Measurements from ENCODE around the gene RBMS2. TPM values are rescaled to one million over a fixed set of nuclear protein-coding genes. Genes with fewer than 3 reads are reported as not detected.
A peak's percentile ranks its signal among the peaks of the same experiment; 100 is the strongest.

RBMS2 gene
- total and polyA plus RNA-seq, 9 of the 15 experiments (the other 6 are each of a cell fraction or from before 2014, with no cell fraction given): 0.08 to 10.5 (median 0.31) TPM

DNA sequence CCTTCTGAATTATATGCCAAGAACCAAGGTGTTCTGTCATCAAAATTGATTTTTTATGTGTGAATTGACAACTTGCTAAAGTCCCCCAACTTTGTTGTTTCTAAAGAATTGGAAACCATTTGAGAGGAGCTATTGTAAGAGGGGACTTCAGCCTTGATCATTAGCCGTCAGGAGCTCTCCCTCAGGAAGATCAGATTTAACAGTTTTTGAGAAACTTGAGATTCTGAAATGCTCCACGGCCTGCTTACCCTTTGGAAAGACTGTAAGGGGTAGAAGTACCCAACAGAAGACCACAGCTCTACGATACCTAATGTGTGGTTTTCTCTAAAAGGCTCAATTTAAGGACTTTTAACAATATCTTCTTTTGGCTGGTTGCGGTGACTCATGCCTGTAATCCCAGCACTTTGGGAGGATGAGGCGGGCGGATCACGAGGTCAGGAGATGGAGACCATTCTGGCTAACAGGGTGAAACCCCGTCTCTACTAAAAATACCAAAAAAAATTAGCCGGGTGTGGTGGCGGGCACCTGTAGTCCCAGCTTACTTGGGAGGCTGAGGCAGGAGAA is 57.4 kb downstream of the RBMS2 start (continued):
- TF ChIP-seq, protein P1, sequence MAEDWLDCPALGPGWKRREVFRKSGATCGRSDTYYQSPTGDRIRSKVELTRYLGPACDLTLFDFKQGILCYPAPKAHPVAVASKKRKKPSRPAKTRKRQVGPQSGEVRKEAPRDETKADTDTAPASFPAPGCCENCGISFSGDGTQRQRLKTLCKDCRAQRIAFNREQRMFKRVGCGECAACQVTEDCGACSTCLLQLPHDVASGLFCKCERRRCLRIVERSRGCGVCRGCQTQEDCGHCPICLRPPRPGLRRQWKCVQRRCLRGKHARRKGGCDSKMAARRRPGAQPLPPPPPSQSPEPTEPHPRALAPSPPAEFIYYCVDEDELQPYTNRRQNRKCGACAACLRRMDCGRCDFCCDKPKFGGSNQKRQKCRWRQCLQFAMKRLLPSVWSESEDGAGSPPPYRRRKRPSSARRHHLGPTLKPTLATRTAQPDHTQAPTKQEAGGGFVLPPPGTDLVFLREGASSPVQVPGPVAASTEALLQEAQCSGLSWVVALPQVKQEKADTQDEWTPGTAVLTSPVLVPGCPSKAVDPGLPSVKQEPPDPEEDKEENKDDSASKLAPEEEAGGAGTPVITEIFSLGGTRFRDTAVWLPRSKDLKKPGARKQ (CRISPR knock-in tag; IDR thresholded peaks at IDR 0.05): no peak
- TF ChIP-seq ESRRB (CRISPR knock-in tag; IDR thresholded peaks at IDR 0.05; ENCODE audit: borderline replicate concordance): no peak
- no peak for TF ChIP-seq ZNF561 (CRISPR knock-in tag; conservative IDR thresholded peaks at IDR 0.05)
- TF ChIP-seq, protein P2, sequence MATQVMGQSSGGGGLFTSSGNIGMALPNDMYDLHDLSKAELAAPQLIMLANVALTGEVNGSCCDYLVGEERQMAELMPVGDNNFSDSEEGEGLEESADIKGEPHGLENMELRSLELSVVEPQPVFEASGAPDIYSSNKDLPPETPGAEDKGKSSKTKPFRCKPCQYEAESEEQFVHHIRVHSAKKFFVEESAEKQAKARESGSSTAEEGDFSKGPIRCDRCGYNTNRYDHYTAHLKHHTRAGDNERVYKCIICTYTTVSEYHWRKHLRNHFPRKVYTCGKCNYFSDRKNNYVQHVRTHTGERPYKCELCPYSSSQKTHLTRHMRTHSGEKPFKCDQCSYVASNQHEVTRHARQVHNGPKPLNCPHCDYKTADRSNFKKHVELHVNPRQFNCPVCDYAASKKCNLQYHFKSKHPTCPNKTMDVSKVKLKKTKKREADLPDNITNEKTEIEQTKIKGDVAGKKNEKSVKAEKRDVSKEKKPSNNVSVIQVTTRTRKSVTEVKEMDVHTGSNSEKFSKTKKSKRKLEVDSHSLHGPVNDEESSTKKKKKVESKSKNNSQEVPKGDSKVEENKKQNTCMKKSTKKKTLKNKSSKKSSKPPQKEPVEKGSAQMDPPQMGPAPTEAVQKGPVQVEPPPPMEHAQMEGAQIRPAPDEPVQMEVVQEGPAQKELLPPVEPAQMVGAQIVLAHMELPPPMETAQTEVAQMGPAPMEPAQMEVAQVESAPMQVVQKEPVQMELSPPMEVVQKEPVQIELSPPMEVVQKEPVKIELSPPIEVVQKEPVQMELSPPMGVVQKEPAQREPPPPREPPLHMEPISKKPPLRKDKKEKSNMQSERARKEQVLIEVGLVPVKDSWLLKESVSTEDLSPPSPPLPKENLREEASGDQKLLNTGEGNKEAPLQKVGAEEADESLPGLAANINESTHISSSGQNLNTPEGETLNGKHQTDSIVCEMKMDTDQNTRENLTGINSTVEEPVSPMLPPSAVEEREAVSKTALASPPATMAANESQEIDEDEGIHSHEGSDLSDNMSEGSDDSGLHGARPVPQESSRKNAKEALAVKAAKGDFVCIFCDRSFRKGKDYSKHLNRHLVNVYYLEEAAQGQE (IDR thresholded peaks at IDR 0.05; ENCODE audit: borderline replicate concordance): no peak
- TF ChIP-seq, protein P2 (CRISPR knock-in tag; IDR thresholded peaks at IDR 0.05; ENCODE audit: low read depth): no peak
- peak; percentile 70 for TF ChIP-seq FOSL1 (tag; conservative IDR thresholded peaks at IDR 0.05)
- TF ChIP-seq L3MBTL2 (IDR thresholded peaks at IDR 0.05): no peak
- TF ChIP-seq POLR2AphosphoS5 (IDR thresholded peaks at IDR 0.05; ENCODE audit: control insufficient read depth, insufficient read depth, low read depth, low read length): no peak
- peak; percentile 44; the same call in 1 of the 2 replicates for TF ChIP-seq TOE1 (IDR thresholded peaks at IDR 0.05; ENCODE audit: borderline replicate concordance)
- TF ChIP-seq TOE1 (CRISPR knock-in tag; IDR thresholded peaks at IDR 0.05; ENCODE audit: borderline replicate concordance, low read depth): no peak
- TF ChIP-seq ZNF507 (tag; conservative IDR thresholded peaks at IDR 0.05): no peak
- TF ChIP-seq ZNF79 (CRISPR knock-in tag; IDR thresholded peaks at IDR 0.05; ENCODE audit: low read depth): no peak
- TF ChIP-seq, protein P3, sequence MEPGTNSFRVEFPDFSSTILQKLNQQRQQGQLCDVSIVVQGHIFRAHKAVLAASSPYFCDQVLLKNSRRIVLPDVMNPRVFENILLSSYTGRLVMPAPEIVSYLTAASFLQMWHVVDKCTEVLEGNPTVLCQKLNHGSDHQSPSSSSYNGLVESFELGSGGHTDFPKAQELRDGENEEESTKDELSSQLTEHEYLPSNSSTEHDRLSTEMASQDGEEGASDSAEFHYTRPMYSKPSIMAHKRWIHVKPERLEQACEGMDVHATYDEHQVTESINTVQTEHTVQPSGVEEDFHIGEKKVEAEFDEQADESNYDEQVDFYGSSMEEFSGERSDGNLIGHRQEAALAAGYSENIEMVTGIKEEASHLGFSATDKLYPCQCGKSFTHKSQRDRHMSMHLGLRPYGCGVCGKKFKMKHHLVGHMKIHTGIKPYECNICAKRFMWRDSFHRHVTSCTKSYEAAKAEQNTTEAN (CRISPR knock-in tag; IDR thresholded peaks at IDR 0.05): no peak
- TF ChIP-seq KDM1A (IDR thresholded peaks at IDR 0.05): 0 out of 4 replicates have a peak, but pooled peaks of 1 of the 2 experiments have one; percentile 31
- TF ChIP-seq LARP7 (IDR thresholded peaks at IDR 0.05): no peak
- TF ChIP-seq, protein P4, sequence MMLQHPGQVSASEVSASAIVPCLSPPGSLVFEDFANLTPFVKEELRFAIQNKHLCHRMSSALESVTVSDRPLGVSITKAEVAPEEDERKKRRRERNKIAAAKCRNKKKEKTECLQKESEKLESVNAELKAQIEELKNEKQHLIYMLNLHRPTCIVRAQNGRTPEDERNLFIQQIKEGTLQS (IDR thresholded peaks at IDR 0.05): peak; percentile 76
- TF ChIP-seq, protein P4 (CRISPR knock-in tag; conservative IDR thresholded peaks at IDR 0.05): no peak
- no peak for TF ChIP-seq ZNF354B (CRISPR knock-in tag; IDR thresholded peaks at IDR 0.05)

All from K562 (cell line).